GM18508 (cell line): ENCODE measurements around the gene ADAM11.

Experiments used
- ATAC-seq: cut with Tn5 transposase; IDR thresholded peaks from one replicate; pipeline ENCODE4 v1.9.1; 2021; ENCODE audit warnings: moderate number of reproducible peaks; ENCODE audit not compliant: insufficient read depth, unreplicated experiment

ADAM11 gene

DNA sequence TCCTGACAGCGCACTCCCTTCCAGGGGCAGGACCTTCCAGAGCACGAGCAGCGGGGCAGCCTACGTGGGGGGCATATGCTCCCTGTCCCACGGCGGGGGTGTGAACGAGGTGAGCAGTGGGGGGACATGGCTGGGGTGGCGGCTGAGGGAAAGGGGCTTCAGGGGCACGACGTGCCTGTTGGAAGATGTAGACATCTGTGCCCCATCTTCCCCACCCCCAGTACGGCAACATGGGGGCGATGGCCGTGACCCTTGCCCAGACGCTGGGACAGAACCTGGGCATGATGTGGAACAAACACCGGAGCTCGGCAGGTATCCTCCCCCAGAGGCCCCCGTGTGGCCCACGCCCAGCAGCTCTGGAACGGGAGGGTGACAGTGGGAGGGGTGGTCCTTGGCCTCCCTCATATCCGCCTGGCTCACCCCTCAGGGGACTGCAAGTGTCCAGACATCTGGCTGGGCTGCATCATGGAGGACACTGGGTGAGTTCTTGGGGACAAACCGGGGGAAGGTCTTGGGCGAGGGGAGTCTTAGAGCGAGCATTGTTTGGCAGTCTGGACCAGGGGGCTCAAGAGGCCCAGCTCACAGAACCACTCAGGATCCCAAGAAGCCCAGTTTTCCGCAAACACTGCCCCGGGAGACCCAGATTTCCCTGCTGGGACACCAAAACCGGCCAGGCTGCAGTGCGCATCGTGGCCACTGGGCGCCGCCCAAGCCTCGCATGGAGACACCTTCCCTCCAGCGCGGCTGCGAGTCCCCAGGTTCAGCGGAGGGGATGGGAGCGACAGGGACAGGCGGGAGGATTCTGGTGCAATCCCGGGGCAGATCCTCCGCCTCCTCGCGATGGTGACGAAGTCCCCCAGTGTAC is 15.7 kb downstream of the ADAM11 start:
- ATAC-seq: no peak

DNA sequence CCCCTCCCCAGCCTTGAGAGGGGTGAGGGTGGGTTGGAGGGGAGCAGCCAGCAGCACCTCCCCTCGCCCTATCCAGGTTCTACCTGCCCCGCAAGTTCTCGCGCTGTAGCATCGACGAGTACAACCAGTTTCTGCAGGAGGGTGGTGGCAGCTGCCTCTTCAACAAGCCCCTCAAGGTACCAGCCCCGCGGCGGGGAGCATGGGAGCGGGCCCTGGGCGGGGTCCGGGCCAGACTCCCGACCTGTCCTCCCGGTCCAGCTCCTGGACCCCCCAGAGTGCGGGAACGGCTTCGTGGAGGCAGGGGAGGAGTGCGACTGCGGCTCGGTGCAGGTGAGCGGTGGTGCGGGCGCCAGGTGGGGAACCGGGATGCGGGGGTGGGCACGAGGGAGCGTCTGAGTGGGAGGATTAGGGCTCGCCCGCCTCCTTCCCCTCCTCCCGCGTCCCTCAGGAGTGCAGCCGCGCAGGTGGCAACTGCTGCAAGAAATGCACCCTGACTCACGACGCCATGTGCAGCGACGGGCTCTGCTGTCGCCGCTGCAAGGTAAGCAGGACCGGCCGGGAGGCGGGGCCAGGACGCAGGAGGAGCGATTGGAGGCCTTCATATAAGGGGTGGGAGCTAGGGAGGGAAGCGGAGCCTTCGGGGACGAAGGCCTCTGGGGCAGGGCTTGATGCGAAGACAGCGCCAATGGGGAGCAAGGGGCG is 16.5 kb downstream of the ADAM11 start:
- ATAC-seq: peak; percentile 68

DNA sequence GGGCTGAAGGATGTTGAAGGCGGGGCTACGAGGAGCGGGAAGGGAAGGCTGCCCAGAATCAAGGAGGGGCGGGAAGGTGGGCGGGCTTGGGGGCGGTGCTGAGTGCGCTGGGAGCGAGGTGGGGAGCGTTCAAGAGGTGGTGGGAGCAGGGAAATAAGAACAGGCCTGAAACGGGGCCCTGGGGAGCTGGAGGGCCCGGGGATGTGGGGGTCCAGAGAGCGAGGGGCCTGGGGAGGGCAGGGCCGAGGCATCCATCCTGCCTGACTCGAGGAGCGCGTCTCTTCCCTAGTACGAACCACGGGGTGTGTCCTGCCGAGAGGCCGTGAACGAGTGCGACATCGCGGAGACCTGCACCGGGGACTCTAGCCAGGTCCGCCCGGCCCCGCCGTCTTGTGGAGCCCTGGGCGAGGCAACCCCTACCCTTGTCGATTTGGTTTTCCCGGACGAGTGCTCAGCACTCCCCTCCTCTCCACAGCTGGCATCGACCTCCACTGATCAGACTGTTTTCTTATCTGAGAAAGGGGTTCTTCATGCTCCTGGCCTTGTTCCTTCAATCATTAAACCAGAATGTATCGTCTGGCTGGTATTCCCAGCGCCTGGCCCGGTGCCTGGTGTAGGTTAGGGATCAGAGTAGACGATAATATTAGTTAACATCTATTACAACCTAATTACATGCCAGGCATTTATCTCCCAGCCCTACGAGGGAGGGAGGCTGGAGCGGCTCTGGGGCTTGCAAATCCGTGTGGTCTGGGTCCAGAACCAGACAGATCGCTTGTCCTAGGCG is 17.2 kb downstream of the ADAM11 start:
- ATAC-seq: no peak

DNA sequence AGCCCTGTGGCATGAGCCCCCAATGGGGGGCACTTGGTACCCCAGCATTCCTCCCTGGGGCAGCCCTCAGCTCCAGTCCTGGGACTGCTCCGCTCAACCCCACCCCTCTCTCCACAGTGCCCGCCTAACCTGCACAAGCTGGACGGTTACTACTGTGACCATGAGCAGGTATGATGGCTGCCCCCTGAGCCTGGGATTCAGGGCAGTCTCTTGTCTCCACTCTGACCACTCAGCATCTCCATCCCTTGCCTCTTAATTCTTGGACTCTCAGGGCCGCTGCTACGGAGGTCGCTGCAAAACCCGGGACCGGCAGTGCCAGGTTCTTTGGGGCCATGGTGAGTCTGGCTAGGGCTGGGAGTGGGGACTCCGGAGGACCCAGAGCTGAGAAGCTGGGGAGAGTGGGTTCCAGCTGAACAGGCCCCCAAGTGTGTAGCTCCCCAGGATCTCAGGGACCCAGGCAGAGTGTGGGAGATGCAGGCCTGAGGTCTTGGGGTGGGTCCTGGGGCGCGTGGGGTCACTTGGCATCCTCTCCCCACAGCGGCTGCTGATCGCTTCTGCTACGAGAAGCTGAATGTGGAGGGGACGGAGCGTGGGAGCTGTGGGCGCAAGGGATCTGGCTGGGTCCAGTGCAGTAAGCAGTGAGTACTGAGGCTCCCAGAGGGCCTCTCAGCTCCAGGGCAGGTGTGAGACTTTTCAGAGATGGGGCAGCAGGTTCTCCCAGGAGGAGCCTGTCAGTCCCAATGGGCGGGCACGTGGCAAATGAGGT is 18.0 kb downstream of the ADAM11 start:
- no peak for ATAC-seq

DNA sequence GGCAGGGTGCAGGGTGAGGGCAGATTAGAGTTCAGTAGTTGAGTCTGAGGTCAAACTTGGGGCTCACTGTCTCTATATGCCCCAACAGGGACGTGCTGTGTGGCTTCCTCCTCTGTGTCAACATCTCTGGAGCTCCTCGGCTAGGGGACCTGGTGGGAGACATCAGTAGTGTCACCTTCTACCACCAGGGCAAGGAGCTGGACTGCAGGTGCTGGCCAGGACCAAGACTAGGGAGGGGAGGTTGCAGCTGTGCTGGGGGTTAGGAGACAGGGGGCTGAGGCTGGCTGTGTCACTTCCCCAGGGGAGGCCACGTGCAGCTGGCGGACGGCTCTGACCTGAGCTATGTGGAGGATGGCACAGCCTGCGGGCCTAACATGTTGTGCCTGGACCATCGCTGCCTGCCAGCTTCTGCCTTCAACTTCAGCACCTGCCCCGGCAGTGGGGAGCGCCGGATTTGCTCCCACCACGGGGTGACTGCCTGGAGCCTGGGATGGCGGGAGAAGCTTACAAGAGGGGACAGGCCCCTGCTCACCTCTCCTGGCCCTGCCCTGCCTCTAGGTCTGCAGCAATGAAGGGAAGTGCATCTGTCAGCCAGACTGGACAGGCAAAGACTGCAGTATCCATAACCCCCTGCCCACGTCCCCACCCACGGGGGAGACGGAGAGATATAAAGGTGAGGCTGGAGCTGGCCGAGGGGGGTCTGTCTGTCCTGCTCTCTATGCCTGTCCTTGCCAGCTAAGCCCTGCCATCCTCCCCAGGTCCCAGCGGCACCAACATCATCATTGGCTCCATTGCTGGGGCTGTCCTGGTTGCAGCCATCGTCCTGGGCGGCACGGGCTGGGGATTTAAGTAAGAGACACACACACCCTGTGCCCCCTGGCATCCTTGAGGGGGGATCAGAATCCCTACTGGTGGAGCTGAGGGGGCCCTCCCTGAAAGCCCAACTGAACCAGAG is 18.9 kb downstream of the ADAM11 start:
- ATAC-seq: no peak

DNA sequence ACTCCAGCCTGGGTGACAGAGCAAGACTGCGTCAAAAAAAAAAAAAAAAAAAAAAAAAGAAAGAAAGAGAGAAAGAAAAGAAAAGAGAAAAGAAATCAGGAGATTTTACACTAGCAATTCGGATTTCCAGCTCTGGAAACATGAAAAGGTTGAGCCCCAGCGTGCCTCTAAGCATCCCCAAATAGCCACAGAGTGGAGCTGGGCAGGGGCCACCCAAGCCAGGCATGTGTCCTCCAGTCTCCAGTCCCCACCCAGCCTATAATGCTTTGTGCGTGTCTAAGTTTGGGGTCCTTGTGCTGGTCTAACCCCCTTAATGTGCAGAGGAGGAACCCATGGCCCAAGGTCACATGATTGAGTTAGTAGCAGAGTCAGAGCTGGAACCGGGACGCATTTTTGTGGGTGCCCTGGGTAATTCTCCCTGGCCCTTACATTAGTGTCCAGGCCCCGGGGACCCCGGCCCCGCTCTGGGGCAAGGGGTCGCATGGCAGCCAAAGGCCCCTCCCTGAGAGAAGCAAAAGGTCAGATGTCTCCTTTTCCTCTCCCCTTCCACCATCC is 19.9 kb downstream of the ADAM11 start:
- ATAC-seq: no peak

DNA sequence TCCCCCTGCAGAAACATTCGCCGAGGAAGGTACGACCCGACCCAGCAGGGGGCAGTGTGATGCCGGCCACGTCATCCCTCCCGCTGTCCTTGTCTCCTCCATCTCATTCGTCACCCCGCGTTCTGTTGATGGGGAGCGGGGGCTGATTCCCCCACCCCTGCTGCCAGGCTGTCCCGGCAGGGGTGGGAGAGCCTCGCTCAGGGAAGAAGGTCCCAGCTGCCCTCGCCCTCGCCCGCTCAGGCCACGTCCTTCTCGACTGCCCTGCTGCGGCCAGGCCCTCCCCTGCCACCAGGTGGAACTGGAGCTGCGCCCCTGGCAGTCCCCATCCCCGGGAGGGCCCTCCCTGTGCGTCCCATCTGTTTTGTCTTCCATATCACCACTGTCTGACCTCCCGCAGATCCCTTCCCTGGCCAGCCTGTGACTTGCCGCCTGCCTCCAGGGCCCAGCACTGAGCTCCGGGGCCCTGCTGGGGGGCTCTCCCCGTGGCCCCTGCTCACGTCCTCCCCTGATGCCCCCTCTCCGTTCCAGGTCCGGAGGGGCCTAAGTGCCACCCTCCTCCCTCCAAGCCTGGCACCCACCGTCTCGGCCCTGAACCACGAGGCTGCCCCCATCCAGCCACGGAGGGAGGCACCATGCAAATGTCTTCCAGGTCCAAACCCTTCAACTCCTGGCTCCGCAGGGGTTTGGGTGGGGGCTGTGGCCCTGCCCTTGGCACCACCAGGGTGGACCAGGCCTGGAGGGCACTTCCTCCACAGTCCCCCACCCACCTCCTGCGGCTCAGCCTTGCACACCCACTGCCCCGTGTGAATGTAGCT is 20.6 kb downstream of the ADAM11 start:
- no peak for ATAC-seq

DNA sequence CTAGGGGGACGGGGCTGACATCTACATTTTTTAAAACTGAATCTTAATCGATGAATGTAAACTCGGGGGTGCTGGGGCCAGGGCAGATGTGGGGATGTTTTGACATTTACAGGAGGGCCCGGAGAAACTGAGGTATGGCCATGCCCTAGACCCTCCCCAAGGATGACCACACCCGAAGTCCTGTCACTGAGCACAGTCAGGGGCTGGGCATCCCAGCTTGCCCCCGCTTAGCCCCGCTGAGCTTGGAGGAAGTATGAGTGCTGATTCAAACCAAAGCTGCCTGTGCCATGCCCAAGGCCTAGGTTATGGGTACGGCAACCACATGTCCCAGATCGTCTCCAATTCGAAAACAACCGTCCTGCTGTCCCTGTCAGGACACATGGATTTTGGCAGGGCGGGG is 21.4 kb downstream of the ADAM11 start:
- no peak for ATAC-seq

DNA sequence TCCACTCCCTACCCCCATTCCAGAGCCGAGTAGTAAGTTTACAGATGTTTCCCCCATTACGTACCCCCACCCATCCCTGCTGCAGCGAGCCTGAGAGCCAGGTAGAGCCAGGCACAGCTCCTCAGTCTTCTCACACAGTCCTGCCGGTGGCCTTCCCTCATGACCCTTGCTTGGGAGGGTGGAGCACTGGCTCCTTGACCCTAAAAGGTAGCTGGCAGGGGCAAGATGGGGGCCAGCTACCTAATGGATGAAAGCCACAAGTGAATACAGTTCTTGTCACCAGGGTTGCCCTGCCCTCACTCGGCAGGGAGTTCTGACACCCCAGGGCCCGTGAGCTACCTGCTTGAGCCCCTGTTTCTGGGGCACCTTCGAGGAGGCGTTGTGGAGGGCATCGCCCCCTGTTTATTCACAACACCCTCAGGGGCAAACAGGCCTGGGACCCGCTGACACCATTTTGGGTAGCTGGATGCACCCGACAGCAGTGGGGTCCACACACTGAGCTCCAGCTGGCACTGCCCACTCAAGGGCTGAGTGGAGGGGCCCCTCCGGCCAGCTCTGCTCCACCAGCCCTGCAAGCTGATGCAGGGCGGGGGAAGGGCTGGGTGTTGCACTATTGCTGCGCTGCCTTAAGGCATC is 22.2 kb downstream of the ADAM11 start:
- ATAC-seq: no peak

DNA sequence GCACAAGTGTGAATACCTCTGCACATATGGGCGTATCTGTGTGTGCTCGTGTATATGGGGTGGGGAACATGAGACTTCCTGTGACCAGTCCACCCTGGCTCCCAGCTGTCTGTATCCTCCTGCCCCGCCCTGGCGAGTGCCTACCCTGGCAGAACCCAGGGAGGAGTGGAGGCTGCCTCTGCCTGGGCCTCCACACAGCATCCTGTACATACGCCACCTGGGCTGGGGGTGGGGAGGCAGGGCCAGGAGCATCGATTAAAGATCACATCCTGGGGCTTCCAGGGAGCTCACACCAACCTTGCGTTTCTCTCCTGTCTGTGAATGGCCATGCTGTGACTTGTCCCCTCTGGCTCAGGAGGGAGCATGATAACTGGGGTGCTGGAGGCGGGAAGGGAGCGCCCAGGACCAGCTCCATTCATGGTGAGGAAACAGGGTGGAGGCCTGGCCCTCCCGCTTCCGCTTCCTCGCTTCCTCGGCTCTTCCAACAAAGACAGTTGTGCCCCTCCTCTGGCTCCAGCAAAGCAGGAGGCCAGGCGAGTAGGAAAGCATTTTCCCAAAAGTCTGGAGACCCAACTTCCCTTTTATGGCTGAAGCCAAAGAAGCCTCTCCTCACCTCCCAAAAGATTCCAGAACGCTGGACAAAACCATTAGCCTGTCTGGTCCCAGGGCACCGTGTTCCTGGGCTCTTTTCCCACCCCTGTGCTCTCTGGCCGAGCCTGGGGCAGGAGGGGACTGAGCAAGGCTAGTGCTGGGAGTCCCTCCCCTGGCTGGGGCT is 22.9 kb downstream of the ADAM11 start:
- ATAC-seq: no peak

DNA sequence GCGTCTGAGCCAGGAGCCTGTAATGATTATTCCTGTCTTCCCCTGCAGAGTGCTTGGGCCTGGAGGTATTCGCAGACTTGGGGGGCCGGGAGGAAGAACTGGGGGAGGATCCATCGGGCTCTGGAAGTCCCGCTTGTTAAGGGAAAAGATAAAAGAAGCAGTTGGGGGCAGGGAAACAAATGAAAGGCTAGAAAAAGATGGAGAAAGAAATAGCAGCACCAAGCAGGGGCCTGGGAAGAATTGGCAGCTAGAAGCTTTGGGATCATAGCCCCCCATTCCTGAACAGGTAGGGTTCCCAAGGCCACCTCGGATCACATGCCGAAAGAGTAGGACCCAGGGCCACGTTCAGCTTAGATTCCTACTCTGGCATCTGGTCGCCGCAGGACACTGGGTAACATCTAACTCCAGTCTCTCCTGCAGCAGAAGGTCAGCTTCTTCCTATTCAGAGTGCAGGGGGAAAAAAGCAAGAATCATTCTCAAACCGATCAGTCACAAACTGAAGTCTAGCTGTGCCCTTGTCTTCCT is 23.6 kb downstream of the ADAM11 start:
- no peak for ATAC-seq

DNA sequence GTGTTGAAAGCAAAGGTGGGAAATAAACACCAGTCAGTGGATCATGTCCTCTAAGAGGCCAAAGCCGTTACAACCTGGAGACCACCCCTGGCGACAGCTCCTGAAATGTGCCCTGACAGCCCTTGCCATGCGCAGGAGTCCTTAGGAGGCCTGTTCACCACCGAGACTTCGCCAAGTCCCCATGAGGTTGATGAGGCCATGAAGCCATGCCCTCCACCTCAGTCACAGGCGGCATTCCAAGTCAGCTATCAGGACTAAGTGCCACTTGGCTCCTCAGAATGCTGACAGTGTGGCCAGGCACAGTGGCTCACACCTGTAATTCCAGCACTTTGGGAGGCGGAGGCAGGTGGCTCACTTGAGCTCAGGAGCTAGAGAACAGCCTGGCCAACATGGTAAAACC is 27.1 kb downstream of the ADAM11 start:
- no peak for ATAC-seq

DNA sequence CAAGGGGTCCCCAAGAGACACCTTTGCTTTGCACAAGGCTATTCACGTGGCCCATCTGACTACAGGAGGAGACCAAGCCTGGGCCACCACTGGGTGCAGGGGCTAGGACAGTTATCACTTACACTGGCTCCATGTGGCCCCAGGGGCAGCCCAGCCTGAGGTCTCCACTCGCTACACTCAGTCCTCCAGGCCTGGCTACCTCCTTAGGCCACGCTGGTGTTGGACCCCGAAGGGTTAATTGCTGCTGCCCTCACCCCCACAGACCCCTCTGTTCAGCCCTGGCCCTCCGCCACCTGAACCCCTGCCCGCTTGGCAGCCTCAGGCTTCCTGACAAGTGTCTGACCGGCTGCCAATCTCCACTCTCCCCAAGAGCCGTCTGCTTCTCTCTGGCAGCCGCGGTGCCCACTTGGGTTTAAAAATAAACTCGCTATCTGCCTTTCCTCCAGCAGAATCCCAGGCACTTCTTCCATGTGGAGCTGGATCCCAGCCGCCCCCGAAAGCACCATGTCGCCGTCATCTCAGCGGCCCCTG is 27.8 kb downstream of the ADAM11 start:
- ATAC-seq: no peak

DNA sequence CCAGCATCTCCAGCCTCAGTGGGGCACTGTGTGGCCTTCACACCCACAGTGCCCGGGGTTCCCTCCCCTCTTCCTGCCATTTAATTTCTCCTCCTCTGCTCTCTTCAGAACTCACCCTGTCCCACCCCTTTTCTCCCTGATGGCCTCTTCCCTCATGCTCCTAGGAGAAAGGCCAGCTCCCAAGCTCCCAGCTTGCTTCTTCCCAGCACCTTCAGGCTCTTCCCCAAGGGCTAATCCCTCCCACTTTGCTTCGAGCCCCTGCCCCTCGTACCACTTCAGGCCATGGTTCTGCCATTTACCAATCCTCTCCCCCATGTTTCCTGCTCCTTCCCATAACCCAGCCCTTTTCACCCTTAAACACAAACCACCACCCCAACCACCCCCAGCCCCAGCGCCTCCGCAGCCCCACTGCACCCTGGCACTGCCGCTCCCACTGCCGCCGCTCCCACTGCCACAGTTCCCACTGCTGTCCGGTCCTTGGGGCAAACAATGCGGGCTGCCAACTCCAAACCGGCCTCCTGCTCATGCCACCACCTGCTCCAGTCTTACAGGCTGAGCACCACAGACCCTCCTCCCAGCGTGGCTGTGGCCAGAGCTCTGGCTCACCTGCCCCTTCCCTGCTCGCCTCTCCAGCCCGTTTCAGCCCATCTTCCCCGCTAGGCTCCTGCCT is 28.6 kb downstream of the ADAM11 start:
- no peak for ATAC-seq

DNA sequence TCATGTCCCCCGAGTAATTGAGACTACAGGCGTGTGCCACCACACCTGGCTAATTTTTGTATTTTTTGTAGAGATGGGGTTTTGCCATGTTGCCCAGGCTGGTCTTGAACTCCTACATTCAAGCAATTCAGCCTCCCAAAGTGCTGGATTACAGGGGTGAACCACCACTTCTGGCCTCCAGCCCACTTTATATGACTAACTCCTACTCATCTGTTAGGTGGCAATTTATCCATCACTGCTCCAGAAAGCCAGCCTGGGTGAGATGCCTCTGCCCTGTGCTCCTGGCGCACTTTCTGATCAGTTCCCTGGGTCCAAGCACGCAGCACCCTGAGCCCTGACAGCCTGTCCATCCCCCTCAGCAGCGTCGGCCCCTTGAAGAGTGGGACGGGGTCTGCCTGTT is 29.4 kb downstream of the ADAM11 start:
- no peak for ATAC-seq

DNA sequence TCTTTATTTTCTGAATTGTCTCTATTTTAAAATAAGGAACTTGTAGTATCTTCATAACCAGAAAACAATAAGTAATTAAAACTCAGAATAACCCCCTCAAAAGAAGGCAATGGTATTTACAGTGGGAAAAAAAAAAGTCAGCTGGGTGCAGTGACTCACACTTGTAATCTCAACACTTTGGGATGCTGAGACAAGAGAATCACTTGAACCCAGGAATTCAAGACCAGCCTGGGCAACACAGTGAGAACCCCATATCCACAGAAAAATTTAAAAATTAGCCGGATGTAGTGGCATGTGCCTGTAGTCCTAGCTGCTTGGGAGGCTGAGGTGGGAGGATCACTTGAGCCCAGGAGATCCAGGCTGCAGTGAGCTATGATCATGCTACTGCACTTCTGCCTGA is 33.5 kb downstream of the ADAM11 start:
- ATAC-seq: no peak
